MCF 10A (cell line): ENCODE data around the gene ABCB8. TPM values are rescaled to one million over a fixed set of nuclear protein-coding genes. Genes with fewer than 3 reads are reported as not detected.

Experiments used
- BruUV-seq: library from RNA; stranded (reverse); fragments of 400-500 nt; replicated peaks from 2 replicates; lab custom pipeline; 2021; lab: Mats Ljungman, UMichigan
- CTCF ChIA-PET: fragments of 300-600 bp; sonication (Branson Sonifier 250); formaldehyde crosslinking; extraction: SDS; loops from one replicate; lab custom pipeline; 2021; ENCODE audit warnings: antibody characterized with exemption, inconsistent platforms; lab: Yijun Ruan, JAX
- POLR2A ChIA-PET: fragments of 300-600, 350-650 bp; sonication (Branson Sonifier 250); formaldehyde crosslinking; extraction: SDS; loops from one replicate; lab custom pipeline; 2020; ENCODE audit warnings: antibody characterized with exemption, inconsistent platforms; lab: Yijun Ruan, JAX
- DNase-seq: peaks from one replicate; pipeline ENCODE4 v3.0.0-alpha.2; 2018; ENCODE audit not compliant: unreplicated experiment
- H3K27ac Mint-ChIP-seq: one replicate; pipeline ENCODE4 v1.8.0; 2022; ENCODE audit warnings: mild to moderate bottlenecking, low read depth, mixed read lengths; ENCODE audit not compliant: unreplicated experiment
- H3K27me3 Mint-ChIP-seq: one replicate; pipeline ENCODE4 v1.8.0; 2022; ENCODE audit warnings: mixed read lengths; ENCODE audit not compliant: insufficient read depth, unreplicated experiment
- H3K36me3 Mint-ChIP-seq: one replicate; pipeline ENCODE4 v1.8.0; 2022; ENCODE audit warnings: mild to moderate bottlenecking, moderate library complexity, mixed read lengths; ENCODE audit not compliant: insufficient read depth, unreplicated experiment
- H3K4me1 Mint-ChIP-seq: one replicate; pipeline ENCODE4 v1.8.0; 2022; ENCODE audit warnings: mixed read lengths; ENCODE audit not compliant: insufficient read depth, unreplicated experiment
- H3K4me3 Mint-ChIP-seq: one replicate; pipeline ENCODE4 v1.8.0; 2022; ENCODE audit warnings: mild to moderate bottlenecking, moderate library complexity, mixed read lengths; ENCODE audit not compliant: unreplicated experiment
- H3K9me3 Mint-ChIP-seq: one replicate; pipeline ENCODE4 v1.8.0; 2022; ENCODE audit warnings: mixed read lengths; ENCODE audit not compliant: unreplicated experiment
- CTCF ChIP-seq: fragments of 200-600 bp; IDR thresholded peaks from one replicate; pipeline ENCODE4 v1.8.0; 2022; ENCODE audit warnings: antibody characterized with exemption, mild to moderate bottlenecking; ENCODE audit not compliant: unreplicated experiment
- intact Hi-C: fragments of 100-400 bp; cut with micrococcal nuclease; formaldehyde crosslinking; loops from 2 replicates; pipeline ENCODE4 v1.14.1; 2022
- total RNA-seq: library from RNA; stranded (reverse); gene quantifications from 2 replicates; pipeline ENCODE4 v1.2.3, GENCODE V29; 2022

ABCB8 gene
- total RNA-seq, 1 experiment from 2014 or later = 73.4 TPM

- H3K36me3 Mint-ChIP-seq = peaks cover 6% of the 10 kb centered on the region
- TF ChIP-seq CTCF = no peak
- H3K4me3 Mint-ChIP-seq = no peak overlapping the region
- H3K4me1 Mint-ChIP-seq = no peaks in the 10 kb centered on the region
- ChIA-PET CTCF (interaction anchor here (0.5 to 2.3 kb wide), 4 partner anchors 9 to 117 kb away, joined by 4 to 18 read pairs (median 7); no protein-coding TSS in a partner anchor), POLR2A (interaction anchor here (0.6 kb wide), 1 partner anchor 15 kb away, joined by 3 read pairs; no protein-coding TSS in a partner anchor)
- intact Hi-C loops = no loop called here
- no peak for DNase-seq
- BruUV-seq = no TSS peak
- no peaks in the 10 kb centered on the region for H3K27me3 Mint-ChIP-seq
- H3K27ac Mint-ChIP-seq = no peak overlapping the region
- peaks cover 18% of the 10 kb centered on the region for H3K9me3 Mint-ChIP-seq
Observed at GRCh38 chr7:150994141-150994837, 34.0 kb upstream of the ABCB8 start.

DNA sequence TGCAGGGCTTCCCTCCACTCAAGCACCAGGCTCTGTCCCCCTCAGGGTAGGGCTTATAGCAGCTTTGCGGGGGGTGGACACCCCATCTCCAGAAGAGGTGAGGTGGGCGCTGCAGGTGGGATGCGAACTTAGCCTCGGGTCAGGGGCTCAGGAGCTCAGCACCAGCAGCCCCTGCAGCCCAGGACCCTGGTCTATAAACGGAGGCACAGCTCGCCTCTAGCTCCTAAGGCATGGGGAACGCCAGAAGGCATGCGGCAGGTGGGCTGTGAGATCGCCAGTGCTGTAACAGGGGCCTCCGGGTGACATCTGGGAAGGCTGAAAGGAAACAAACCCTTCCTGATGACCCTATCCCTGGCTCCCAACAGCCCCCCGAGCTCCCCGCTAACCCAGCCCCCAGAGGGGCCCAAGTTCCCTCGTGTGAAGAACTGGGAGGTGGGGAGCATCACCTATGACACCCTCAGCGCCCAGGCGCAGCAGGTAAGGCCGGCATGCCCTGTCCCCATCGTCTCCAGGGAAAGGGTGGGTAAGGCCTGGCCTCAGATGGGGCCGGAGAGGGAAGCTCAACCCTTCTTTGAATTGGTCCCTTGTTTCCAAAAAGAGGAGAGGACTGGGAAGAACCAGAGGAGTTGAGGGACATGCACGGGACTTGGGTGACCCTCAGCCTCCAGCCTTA, 33.3 kb upstream of the ABCB8 start:
- peaks cover 6% of the 10 kb centered on the region for H3K36me3 Mint-ChIP-seq
- BruUV-seq = no TSS peak
- TF ChIP-seq CTCF = no peak
- H3K27me3 Mint-ChIP-seq = no peaks in the 10 kb centered on the region
- ChIA-PET CTCF (interaction anchor here (0.5 to 2.0 kb wide), 3 partner anchors 10 to 116 kb away, joined by 4 to 18 read pairs (median 6); no protein-coding TSS in a partner anchor), POLR2A (no interaction called here)
- H3K9me3 Mint-ChIP-seq = peaks cover 16% of the 10 kb centered on the region
- no peak overlapping the region for H3K4me3 Mint-ChIP-seq
- intact Hi-C loops = no loop called here
- H3K4me1 Mint-ChIP-seq = no peaks in the 10 kb centered on the region
- no peak overlapping the region for H3K27ac Mint-ChIP-seq
- DNase-seq = no peak

DNA sequence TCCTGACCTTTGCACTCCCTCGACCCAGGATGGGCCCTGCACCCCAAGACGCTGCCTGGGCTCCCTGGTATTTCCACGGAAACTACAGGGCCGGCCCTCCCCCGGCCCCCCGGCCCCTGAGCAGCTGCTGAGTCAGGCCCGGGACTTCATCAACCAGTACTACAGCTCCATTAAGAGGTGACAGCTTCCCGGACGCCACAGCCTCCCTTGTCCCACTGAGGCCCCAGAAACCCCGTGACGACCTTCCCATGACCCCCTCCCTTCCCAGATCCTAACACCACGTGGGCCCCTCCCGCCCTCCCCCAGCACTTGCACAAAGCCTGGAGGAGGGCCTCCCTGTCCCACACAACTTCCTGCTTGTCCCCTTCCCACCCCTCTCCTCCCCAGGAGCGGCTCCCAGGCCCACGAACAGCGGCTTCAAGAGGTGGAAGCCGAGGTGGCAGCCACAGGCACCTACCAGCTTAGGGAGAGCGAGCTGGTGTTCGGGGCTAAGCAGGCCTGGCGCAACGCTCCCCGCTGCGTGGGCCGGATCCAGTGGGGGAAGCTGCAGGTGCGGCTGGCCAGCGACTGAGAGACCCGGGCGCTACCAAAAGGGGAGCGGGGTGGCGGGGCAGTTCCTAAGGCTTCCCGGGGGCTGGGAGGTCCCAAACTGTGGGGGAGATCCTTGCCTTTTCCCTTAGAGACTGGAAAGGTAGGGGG, 31.7 kb upstream of the ABCB8 start:
- no peak for DNase-seq
- H3K4me3 Mint-ChIP-seq = no peak overlapping the region
- no peak for TF ChIP-seq CTCF
- no peak overlapping the region for H3K27ac Mint-ChIP-seq
- H3K4me1 Mint-ChIP-seq = no peaks in the 10 kb centered on the region
- no TSS peak for BruUV-seq
- intact Hi-C loops = no loop called here
- ChIA-PET POLR2A (interaction anchor here (0.6 kb wide), 1 partner anchor 10 kb away, joined by 3 read pairs; no protein-coding TSS in a partner anchor), CTCF (interaction anchor here (1.3 kb wide), 1 partner anchor 99 kb away, joined by 4 read pairs; no protein-coding TSS in a partner anchor)
- peaks cover 6% of the 10 kb centered on the region for H3K36me3 Mint-ChIP-seq
- peaks cover under 1% of the 10 kb centered on the region for H3K9me3 Mint-ChIP-seq
- H3K27me3 Mint-ChIP-seq = no peaks in the 10 kb centered on the region

DNA sequence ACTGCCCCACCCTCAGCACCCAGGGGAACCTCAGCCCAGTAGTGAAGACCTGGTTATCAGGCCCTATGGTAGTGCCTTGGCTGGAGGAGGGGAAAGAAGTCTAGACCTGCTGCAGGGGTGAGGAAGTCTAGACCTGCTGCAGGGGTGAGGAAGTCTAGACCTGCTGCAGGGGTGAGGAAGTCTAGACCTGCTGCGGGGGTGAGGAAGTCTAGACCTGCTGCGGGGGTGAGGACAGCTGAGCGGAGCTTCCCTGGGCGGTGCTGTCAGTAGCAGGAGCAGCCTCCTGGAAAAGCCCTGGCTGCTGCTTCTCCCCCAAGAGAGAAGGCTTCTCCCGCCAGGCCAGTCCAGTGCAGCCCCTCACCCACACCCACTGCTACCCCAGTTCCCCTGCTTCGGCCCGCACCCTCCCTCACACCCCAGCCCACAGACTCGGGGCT, 31.2 kb upstream of the ABCB8 start:
- intact Hi-C loops = no loop called here
- no TSS peak for BruUV-seq
- Mint-ChIP-seq H3K27me3 (no peaks in the 10 kb centered on the region), H3K27ac (no peak overlapping the region), H3K9me3 (no peaks in the 10 kb centered on the region), H3K36me3 (peaks cover 6% of the 10 kb centered on the region), H3K4me1 (no peaks in the 10 kb centered on the region), H3K4me3 (no peak overlapping the region)
- no peak for TF ChIP-seq CTCF
- CTCF ChIA-PET = interaction anchor here (0.7 to 1.3 kb wide), 2 partner anchors 18 to 99 kb away, joined by 3 to 4 read pairs; no protein-coding TSS in a partner anchor
- POLR2A ChIA-PET = no interaction called here
- DNase-seq = no peak
